GOT3 (cell line): Measurements from ENCODE around the gene GRK2.
A peak's percentile ranks its signal among the peaks of the same experiment; 100 is the strongest.

ENCODE experiments used
- DNase-seq: peaks from one replicate; lab custom pipeline; 2025; ENCODE audit warnings: mixed read lengths; lab: John Stamatoyannopoulos, UW

GRK2 gene

GRCh38 chr11:67282155-67282875 is 16.0 kb downstream of the GRK2 start:
- DNase-seq, result no peak

GRCh38 chr11:67282876-67283371 is 16.7 kb downstream of the GRK2 start:
- no peak for DNase-seq

- DNase-seq, result no peak
Measured at GRCh38 chr11:67283481-67283963, 17.2 kb downstream of the GRK2 start.

- DNase-seq, result no peak
Measured at GRCh38 chr11:67284811-67285540, 18.7 kb downstream of the GRK2 start.

- no peak for DNase-seq
Measured at GRCh38 chr11:67285541-67286498, 19.5 kb downstream of the GRK2 start.

GRCh38 chr11:67286621-67287333 is 20.5 kb downstream of the GRK2 start:
- DNase-seq, result no peak

GRCh38 chr11:67287355-67288197 is 21.3 kb downstream of the GRK2 start:
- no peak for DNase-seq

GRCh38 chr11:67288198-67288451 is 21.9 kb downstream of the GRK2 start:
- DNase-seq, result no peak

GRCh38 chr11:67288452-67289225 is 22.4 kb downstream of the GRK2 start:
- DNase-seq, result peak; percentile 67

GRCh38 chr11:67289226-67289650 is 23.0 kb downstream of the GRK2 start, which contains the start of gene ANKRD13D:
Gene ANKRD13D, plus strand, starts transcription at chr11:67289303. Its CDS starts 158 bp downstream, at chr11:67289461.
- DNase-seq, result no peak

GRCh38 chr11:67289651-67290479 is 23.6 kb downstream of the GRK2 start:
- no peak for DNase-seq

GRCh38 chr11:67290801-67291200 is 24.5 kb downstream of the GRK2 start:
- no peak for DNase-seq

GRCh38 chr11:67291481-67292381 is 25.5 kb downstream of the GRK2 start:
- DNase-seq, result no peak

GRCh38 chr11:67292671-67293070 is 26.4 kb downstream of the GRK2 start:
- DNase-seq, result no peak

GRCh38 chr11:67293090-67293489 is 26.8 kb downstream of the GRK2 start:
- DNase-seq, result no peak

- no peak for DNase-seq
Measured at GRCh38 chr11:67295846-67296245, 29.6 kb downstream of the GRK2 start.

- no peak for DNase-seq
Measured at GRCh38 chr11:67298786-67299185, 32.5 kb downstream of the GRK2 start.
